IMR-90 (cell line): ENCODE results near the gene TNFAIP8L1. TPM values are rescaled to one million over a fixed set of nuclear protein-coding genes. Genes with fewer than 3 reads are reported as not detected.

ENCODE experiments used
- ATAC-seq: fragments of 200-7000 bp; cut with Tn5 transposase; 2 replicates; pipeline ENCODE4 v1.9.1; 2020; ENCODE audit warnings: low read depth, mild to moderate bottlenecking, moderate library complexity
- BruUV-seq: library from RNA; stranded (reverse); fragments of 400-500 nt; replicated peaks from 2 replicates; lab custom pipeline; 2021; lab: Mats Ljungman, UMichigan
- CTCF ChIA-PET: fragments of 300-600 bp; formaldehyde crosslinking; extraction: SDS; loops from one replicate; lab custom pipeline; 2021; ENCODE audit warnings: antibody characterized with exemption; lab: Yijun Ruan, JAX
- POLR2A ChIA-PET: fragments of 300-600 bp; sonication (Branson Sonifier 250); formaldehyde crosslinking; loops from one replicate; lab custom pipeline; 2022; ENCODE audit warnings: antibody characterized with exemption; ENCODE audit not compliant: unreplicated experiment; lab: Charles Lee
- DNase-seq: peaks from one replicate; pipeline ENCODE4 v3.0.0; 2013
- H2AFZ ChIP-seq: replicated peaks from 2 replicates; pipeline ENCODE3; 2013; ENCODE audit warnings: low read length, mild to moderate bottlenecking; ENCODE audit not compliant: poor library complexity
- H2AK5ac ChIP-seq: 2 replicates; pipeline ENCODE4 v1.6.1; 2013; ENCODE audit warnings: low read depth, low read length, inconsistent platforms
- H2AK9ac ChIP-seq: replicated peaks from 2 replicates; pipeline ENCODE3; 2013; ENCODE audit warnings: mild to moderate bottlenecking, low read depth, low read length, moderate library complexity; ENCODE audit not compliant: poor library complexity
- H2BK120ac ChIP-seq: 2 replicates; pipeline ENCODE4 v1.6.1; 2013; ENCODE audit warnings: low read depth, low read length, inconsistent platforms
- H2BK15ac ChIP-seq: 3 replicates; pipeline ENCODE4 v1.6.1; 2013; ENCODE audit warnings: low read depth, low read length, inconsistent platforms
- H2BK20ac ChIP-seq: 2 replicates; pipeline ENCODE4 v1.6.1; 2013; ENCODE audit warnings: low read depth, mild to moderate bottlenecking, inconsistent platforms, low read length, moderate library complexity
- H2BK5ac ChIP-seq: 2 replicates; pipeline ENCODE4 v1.6.1; 2013; ENCODE audit warnings: mild to moderate bottlenecking, low read depth, low read length, inconsistent platforms; ENCODE audit not compliant: poor library complexity, severe bottlenecking
- H3K14ac ChIP-seq: replicated peaks from 2 replicates; pipeline ENCODE4 v1.6.1; 2013; ENCODE audit warnings: low read depth, low read length, inconsistent platforms
- H3K18ac ChIP-seq: 2 replicates; pipeline ENCODE4 v1.6.1; 2013; ENCODE audit warnings: low read depth, low read length, control low read depth
- H3K23ac ChIP-seq: 2 replicates; pipeline ENCODE4 v1.6.1; 2013; ENCODE audit warnings: low read depth, low read length, inconsistent platforms
- H3K27ac ChIP-seq: 2 replicates; pipeline ENCODE4 v1.5.1; 2013; ENCODE audit warnings: mild to moderate bottlenecking, control low read depth, low read length; ENCODE audit not compliant: insufficient read depth
- H3K27me3 ChIP-seq: 2 replicates; pipeline ENCODE4 v1.6.1; 2013; ENCODE audit warnings: low read length; ENCODE audit not compliant: control insufficient read depth, insufficient read depth
- H3K36me3 ChIP-seq: 2 replicates; pipeline ENCODE4 v1.6.1; 2013; ENCODE audit warnings: low read length, mixed read lengths; ENCODE audit not compliant: control insufficient read depth, insufficient read depth
- H3K4ac ChIP-seq: 2 replicates; pipeline ENCODE4 v1.6.1; 2013; ENCODE audit warnings: low read depth, low read length, inconsistent platforms
- H3K4me1 ChIP-seq: 2 replicates; pipeline ENCODE4 v1.6.1; 2013; ENCODE audit warnings: low read length, mixed read lengths; ENCODE audit not compliant: control insufficient read depth, insufficient read depth
- H3K4me2 ChIP-seq: 2 replicates; pipeline ENCODE4 v1.6.1; 2013; ENCODE audit warnings: low read depth, mild to moderate bottlenecking, control low read depth, low read length, moderate library complexity
- H3K4me3 ChIP-seq: 2 replicates; pipeline ENCODE4 v1.5.1; 2013; ENCODE audit warnings: low read depth, mild to moderate bottlenecking, control low read depth, low read length, moderate library complexity; ENCODE audit not compliant: insufficient read depth
- H3K56ac ChIP-seq: 2 replicates; pipeline ENCODE4 v1.6.1; 2013; ENCODE audit warnings: low read length, inconsistent platforms; ENCODE audit not compliant: insufficient read depth; ENCODE audit errors: extremely low read depth
- H3K79me1 ChIP-seq, 2 experiments: 2 replicates each; pipeline ENCODE4 v1.6.1; 2013; ENCODE audit warnings: low read length in 2 of 2, inconsistent platforms in 1 of 2, low read depth in 1 of 2
- H3K9ac ChIP-seq: 2 replicates; pipeline ENCODE4 v1.6.1; 2013; ENCODE audit warnings: low read depth, low read length, control low read depth
- H3K9me1 ChIP-seq: 2 replicates; pipeline ENCODE4 v1.6.1; 2013; ENCODE audit warnings: low read length, inconsistent platforms; ENCODE audit not compliant: insufficient read depth
- H3K9me3 ChIP-seq: 2 replicates; pipeline ENCODE4 v1.6.1; 2013; ENCODE audit warnings: low read length; ENCODE audit not compliant: control insufficient read depth, insufficient read depth
- H4K20me1 ChIP-seq: 2 replicates; pipeline ENCODE4 v1.6.1; 2013; ENCODE audit warnings: low read length, inconsistent platforms; ENCODE audit not compliant: insufficient read depth
- H4K5ac ChIP-seq: 2 replicates; pipeline ENCODE4 v1.6.1; 2013; ENCODE audit warnings: mild to moderate bottlenecking, low read depth, low read length, control low read depth
- H4K8ac ChIP-seq, 2 experiments: 2 replicates each; pipeline ENCODE4 v1.6.1; 2013; ENCODE audit warnings: low read depth in 2 of 2, low read length in 2 of 2, control low read depth in 1 of 2, inconsistent platforms in 1 of 2
- H4K91ac ChIP-seq: 2 replicates; pipeline ENCODE4 v1.6.1; 2013; ENCODE audit warnings: low read depth, low read length, inconsistent platforms; ENCODE audit not compliant: insufficient read depth
- CEBPB ChIP-seq: IDR thresholded peaks from 2 replicates; pipeline ENCODE4 v1.6.1; 2012; ENCODE audit warnings: low read depth, low read length, improper control_type of control experiment
- MAZ ChIP-seq: IDR thresholded peaks from 2 replicates; pipeline ENCODE4 v1.6.1; 2012; ENCODE audit warnings: low read depth, mild to moderate bottlenecking, low read length, improper control_type of control experiment, moderate library complexity, borderline replicate concordance
- POLR2A ChIP-seq: IDR thresholded peaks from 2 replicates; pipeline ENCODE4 v1.6.1; 2012; ENCODE audit warnings: mild to moderate bottlenecking, low read depth, low read length
- RAD21 ChIP-seq: IDR thresholded peaks from 2 replicates; pipeline ENCODE4 v1.6.1; 2012; ENCODE audit warnings: low read length, improper control_type of control experiment
- RCOR1 ChIP-seq: IDR thresholded peaks from 2 replicates; pipeline ENCODE4 v1.6.1; 2012; ENCODE audit warnings: mild to moderate bottlenecking, low read length, improper control_type of control experiment; ENCODE audit not compliant: insufficient replicate concordance
- WGBS, 2 experiments: methylation state at CpG; one replicate each; pipeline versions ENCODE4 v1.1.5 to v1.1.7; 2013; ENCODE audit warnings: missing lambda C conversion rate in 2 of 2; ENCODE audit not compliant: insufficient read length in 1 of 2; ENCODE audit errors: extremely low coverage in 2 of 2; 5-methylcytosine and 5-hydroxymethylcytosine counted together
- dilution Hi-C: fragments of 300-500 bp; cut with HindIII; formaldehyde crosslinking; loops from one replicate; pipeline ENCODE4 v1.14.3; 2018; ENCODE audit warnings: low sequenced_read_pairs; ENCODE audit not compliant: unreplicated experiment
- in situ Hi-C: fragments of 300-500 bp; cut with MboI; formaldehyde crosslinking; loops from 3 replicates; pipeline ENCODE4 v1.14.3; 2019; ENCODE audit warnings: low sequenced_read_pairs, inconsistent platforms, mixed read lengths
- intact Hi-C: fragments of 100-400 bp; cut with micrococcal nuclease; formaldehyde crosslinking; loops from 2 replicates; pipeline ENCODE4 v1.10.0; 2022
- polyA plus RNA-seq, 3 experiments: library from polyadenylated mRNA; depleted of rRNA; stranded (reverse); fragments of >200 nt; gene quantifications; 2 replicates each; pipeline ENCODE4 v1.2.3, GENCODE V29; 2012; ENCODE audit warnings: low replicate concordance in 1 of 3
- total RNA-seq: library from RNA; depleted of rRNA; stranded (reverse); fragments of >200 nt; gene quantifications from 2 replicates; pipeline ENCODE4 v1.2.3, GENCODE V29; 2012
- TF ChIP-seq, protein P1 (sequence below): fragments of 150-350 bp; IDR thresholded peaks from 2 replicates; pipeline ENCODE4 v1.6.1; 2016; ENCODE audit warnings: low read depth, mild to moderate bottlenecking, low read length, moderate library complexity, borderline replicate concordance

The TNFAIP8L1 gene
- total and polyA plus RNA-seq, 2 of the 4 experiments (the other 2 are of a cell fraction), result 2.5 to 6.0 TPM

DNA sequence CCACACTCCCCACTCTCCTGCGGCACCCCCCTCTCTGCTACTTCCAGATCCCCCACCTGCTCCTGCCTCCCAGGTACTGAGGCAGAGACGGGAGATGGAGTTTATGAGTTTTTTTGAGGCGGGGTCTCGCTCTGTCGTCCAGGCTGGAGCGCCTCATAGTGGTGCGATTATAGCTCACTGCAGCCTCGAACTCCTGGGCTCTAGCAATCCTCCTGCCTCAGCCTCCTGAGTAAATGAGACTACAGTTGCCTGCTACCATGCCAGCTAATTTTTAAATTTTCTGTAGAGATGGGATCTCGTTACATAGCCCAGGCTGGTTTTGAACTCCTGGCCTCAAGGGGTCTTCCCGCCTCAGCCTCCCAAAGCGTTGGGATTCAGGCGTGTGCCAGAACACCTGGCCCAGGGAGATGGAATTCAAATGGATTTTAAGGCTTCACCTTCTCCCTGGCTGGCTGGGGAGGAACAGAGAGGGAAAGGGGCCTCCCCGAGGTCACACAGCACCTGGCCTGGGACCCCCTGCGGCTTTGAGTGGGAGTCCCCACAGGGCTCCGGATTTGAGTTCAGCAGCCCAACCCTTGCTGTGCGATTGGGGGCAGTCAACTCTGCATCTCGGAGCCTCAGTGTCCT, 19.5 kb upstream of the TNFAIP8L1 start:
- Histone ChIP-seq H4K5ac (no peak overlapping the region), H3K9me1 (no peaks in the 10 kb centered on the region), H2BK20ac (no peak overlapping the region), H4K8ac (no peak overlapping the region), H3K36me3 (no peaks in the 10 kb centered on the region), H3K27me3 (peaks cover 35% of the 10 kb centered on the region), H2AK9ac (no peak overlapping the region), H3K18ac (no peak overlapping the region), H3K9me3 (no peaks in the 10 kb centered on the region), H3K9ac (no peak overlapping the region), H2BK15ac (no peak overlapping the region), H3K79me1 (no peaks in the 10 kb centered on the region), H2AK5ac (no peak overlapping the region), H2BK120ac (no peak overlapping the region), H3K4me3 (no peak overlapping the region), H3K4me2 (no peak overlapping the region), H3K27ac (no peak overlapping the region), H3K14ac (no peak overlapping the region), H3K4ac (no peak overlapping the region), H3K56ac (no peak overlapping the region), H2BK5ac (no peak overlapping the region), H3K4me1 (no peaks in the 10 kb centered on the region), H3K23ac (no peak overlapping the region), H4K91ac (no peak overlapping the region), H2AFZ (no peak overlapping the region), H4K20me1 (no peaks in the 10 kb centered on the region)
- no TSS peak for BruUV-seq
- no CpG with 5 or more reads among the region's 17 CpGs for WGBS, 2 experiments
- ATAC-seq (no peak), DNase-seq (no peak)
- POLR2A ChIA-PET, result no interaction called here
- in situ Hi-C loops (no loop called here), dilution Hi-C loops (no loop called here), intact Hi-C loops (no loop called here)
- TF ChIP-seq MAZ (no peak), CEBPB (no peak), POLR2A (no peak), RAD21 (no peak), RCOR1 (no peak)
- TF ChIP-seq, protein P1, sequence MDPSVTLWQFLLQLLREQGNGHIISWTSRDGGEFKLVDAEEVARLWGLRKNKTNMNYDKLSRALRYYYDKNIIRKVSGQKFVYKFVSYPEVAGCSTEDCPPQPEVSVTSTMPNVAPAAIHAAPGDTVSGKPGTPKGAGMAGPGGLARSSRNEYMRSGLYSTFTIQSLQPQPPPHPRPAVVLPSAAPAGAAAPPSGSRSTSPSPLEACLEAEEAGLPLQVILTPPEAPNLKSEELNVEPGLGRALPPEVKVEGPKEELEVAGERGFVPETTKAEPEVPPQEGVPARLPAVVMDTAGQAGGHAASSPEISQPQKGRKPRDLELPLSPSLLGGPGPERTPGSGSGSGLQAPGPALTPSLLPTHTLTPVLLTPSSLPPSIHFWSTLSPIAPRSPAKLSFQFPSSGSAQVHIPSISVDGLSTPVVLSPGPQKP, result no peak
- CTCF ChIA-PET, result no interaction called here
